Activated CD8-positive, alpha-beta memory T cell treated with anti-CD3 and anti-CD28 coated beads, Interleukin-2, amount 50 U/mL, for 4 hours (primary cell): ENCODE data around the gene TMTC1.
"Not testable (repeated sequence)": the region's sequence is repeated elsewhere in the genome, so short reads cannot be mapped to it uniquely, and the experiment has no call there.

ENCODE experiments used
- DNase-seq: peaks from one replicate; pipeline ENCODE4 v3.0.0-alpha.2; 2020

The TMTC1 gene

GRCh38 chr12:29783773-29784666, at the start of gene TMTC1:
TSS of gene TMTC1 (minus strand) at chr12:29783942. CDS start at chr12:29783751, 191 bp downstream.
- no peak for DNase-seq

- DNase-seq: no peak
These were observed 47.4 kb upstream of the TMTC1 start for GRCh38 chr12:29831173-29831572.

GRCh38 chr12:29830391-29830790, 46.6 kb upstream of the TMTC1 start:
- DNase-seq: no peak

- no peak for DNase-seq
These were observed 35.3 kb upstream of the TMTC1 start for GRCh38 chr12:29818916-29819623.

GRCh38 chr12:29816874-29817725, 33.4 kb upstream of the TMTC1 start:
- DNase-seq: no peak

- not testable (repeated sequence) for DNase-seq
These were observed 26.0 kb upstream of the TMTC1 start for GRCh38 chr12:29809616-29810361.

- DNase-seq: no peak
These were observed 23.4 kb upstream of the TMTC1 start for GRCh38 chr12:29807129-29807528.

- no peak for DNase-seq
These were observed 20.3 kb upstream of the TMTC1 start for GRCh38 chr12:29804019-29804418.

GRCh38 chr12:29799591-29799990, 15.8 kb upstream of the TMTC1 start:
- no peak for DNase-seq

GRCh38 chr12:29797565-29798355, 14.0 kb upstream of the TMTC1 start:
- no peak for DNase-seq

GRCh38 chr12:29796823-29797263, 13.1 kb upstream of the TMTC1 start:
- DNase-seq: no peak

GRCh38 chr12:29795715-29796114, 12.0 kb upstream of the TMTC1 start:
- no peak for DNase-seq

GRCh38 chr12:29794862-29795261, 11.1 kb upstream of the TMTC1 start:
- no peak for DNase-seq

- DNase-seq: no peak
These were observed 9.1 kb upstream of the TMTC1 start for GRCh38 chr12:29792853-29793252.

- DNase-seq: no peak
These were observed 8.4 kb upstream of the TMTC1 start for GRCh38 chr12:29792132-29792531.

GRCh38 chr12:29782871-29783772, 620 bp downstream of the TMTC1 start:
- DNase-seq: no peak

- DNase-seq: no peak
These were observed 1.4 kb downstream of the TMTC1 start for GRCh38 chr12:29782285-29782870.

- DNase-seq: no peak
These were observed 2.0 kb downstream of the TMTC1 start for GRCh38 chr12:29781705-29782266.

- no peak for DNase-seq
These were observed 2.6 kb downstream of the TMTC1 start for GRCh38 chr12:29781188-29781587.

- no peak for DNase-seq
These were observed 3.7 kb downstream of the TMTC1 start for GRCh38 chr12:29780084-29780483.
